Renal cortical epithelial cell (primary cell): ENCODE data around the gene BANP. TPM values are rescaled to one million over a fixed set of nuclear protein-coding genes. Genes with fewer than 3 reads are reported as not detected.
"Not testable (repeated sequence)": the region's sequence is repeated elsewhere in the genome, so short reads cannot be mapped to it uniquely, and the experiment has no call there.

Experiments used
- DNase-seq: peaks from one replicate; pipeline ENCODE4 v3.0.0-alpha.2; 2011; ENCODE audit warnings: low read depth
- total RNA-seq: library from RNA; depleted of rRNA; stranded (reverse); fragments of >200 nt; gene quantifications from 2 replicates; pipeline ENCODE4 v1.2.3, GENCODE V29; 2014

Gene BANP
- total RNA-seq, 1 donor from 2014 or later = 27.9 TPM

DNA sequence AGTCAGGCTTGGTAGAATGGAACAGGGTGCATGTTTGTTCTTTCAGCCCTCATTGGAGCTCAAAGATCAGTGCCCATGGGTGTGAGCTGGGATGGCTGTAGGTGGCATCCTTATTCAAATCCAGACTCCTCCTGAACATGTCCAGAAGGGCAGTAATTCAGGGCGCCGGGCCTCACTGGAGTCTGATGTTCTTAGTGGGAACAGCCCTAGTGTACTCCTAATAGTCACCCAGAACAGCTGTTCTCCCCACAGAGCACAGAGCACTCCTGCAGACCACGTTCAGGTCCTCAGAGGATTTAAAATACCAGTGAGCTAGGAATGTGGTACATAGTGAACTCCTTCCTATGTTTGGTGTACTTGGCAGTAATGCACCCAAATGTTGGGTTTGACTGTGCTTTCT lies 96.2 kb downstream of the BANP start:
- no peak for DNase-seq

DNA sequence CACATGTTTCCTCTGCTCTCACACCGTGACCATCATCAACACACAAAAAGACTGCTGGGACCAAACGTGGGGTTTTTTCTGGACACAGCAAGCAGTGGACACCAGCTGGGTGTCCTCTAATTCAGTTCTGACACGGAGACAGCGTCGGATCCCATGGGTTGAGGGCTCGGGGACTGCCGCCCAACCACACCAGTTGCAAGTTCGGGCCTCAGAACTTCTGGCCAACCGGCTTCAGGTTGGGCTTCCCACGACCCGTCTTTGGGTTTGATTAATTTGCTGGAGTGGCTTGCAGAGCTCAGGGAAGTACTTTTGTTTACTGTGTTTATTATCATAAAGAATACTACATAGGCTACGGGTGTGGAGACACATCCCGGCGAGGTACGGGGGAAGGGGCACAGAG lies 97.8 kb downstream of the BANP start:
- DNase-seq = no peak

GRCh38 chr16:88049561-88050545 lies 98.6 kb downstream of the BANP start:
- DNase-seq = no peak

DNA sequence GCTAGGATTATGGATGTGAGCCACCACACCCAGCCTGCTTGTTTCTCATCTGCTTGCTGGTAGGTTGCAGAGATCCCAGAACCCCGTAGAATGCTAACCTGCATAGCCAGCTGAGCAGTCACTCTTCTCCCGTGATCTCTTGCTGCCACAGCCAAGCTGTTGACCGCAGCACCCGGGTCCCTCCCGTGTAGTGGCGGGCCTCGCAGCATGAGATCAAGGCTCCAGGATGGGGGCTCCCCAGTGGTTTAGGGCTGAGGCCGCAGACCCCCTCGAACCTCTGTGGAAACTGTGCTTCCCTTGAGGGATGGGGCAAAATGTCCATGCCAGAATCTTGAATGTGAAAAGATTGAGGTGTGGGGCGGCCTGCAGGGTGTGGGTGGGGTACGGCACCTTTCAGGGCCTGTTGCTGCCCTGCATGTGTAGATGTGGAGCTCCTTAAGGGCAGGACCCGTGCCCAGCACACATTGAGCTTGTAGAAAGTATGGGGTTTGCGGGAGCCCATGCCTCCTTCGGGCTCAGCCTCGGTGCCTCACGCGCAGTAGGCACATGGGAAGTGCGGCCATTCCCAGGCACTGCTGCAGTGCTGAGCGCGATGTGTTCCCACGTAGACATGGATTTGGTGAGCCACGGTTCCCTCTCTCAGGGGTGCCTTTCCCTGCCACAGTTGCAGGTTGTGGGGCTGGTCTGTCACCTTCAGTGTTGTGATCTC lies 99.9 kb downstream of the BANP start:
- DNase-seq = no peak

DNA sequence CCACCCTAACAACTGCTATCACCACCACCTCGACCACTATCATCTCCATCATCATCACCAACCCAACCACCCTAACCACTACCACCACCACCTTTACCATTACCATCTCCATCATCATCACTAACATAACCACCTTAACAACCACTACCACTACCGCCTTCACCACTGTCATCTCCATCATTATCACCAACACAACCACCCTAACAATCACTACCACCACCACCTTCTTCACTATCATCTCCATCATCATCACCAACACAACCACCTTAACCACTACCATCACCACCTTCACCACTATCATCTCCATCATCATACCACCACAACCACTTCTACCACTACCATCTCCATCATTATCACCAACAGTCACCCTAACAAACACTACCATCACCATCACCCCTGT lies 101.4 kb downstream of the BANP start:
- DNase-seq = no peak

DNA sequence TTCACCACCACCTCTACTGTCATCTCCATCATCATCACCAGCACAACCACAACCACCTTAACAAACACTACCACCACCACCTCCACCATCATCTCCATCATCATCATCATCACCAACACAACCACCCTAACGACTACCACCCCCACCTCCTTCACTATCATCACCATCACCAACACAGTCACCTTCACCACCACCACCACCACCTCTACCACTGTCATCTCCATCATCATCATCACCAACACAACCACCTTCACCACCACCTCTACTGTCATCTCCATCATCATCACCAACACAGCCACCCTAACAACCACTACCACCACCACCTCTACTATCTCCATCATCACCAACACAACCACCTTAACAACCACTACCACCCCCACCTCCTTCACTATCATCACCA lies 102.2 kb downstream of the BANP start:
- DNase-seq = not testable (repeated sequence)

- no peak for DNase-seq
These were observed 104.1 kb downstream of the BANP start for GRCh38 chr16:88055356-88055755.

DNA sequence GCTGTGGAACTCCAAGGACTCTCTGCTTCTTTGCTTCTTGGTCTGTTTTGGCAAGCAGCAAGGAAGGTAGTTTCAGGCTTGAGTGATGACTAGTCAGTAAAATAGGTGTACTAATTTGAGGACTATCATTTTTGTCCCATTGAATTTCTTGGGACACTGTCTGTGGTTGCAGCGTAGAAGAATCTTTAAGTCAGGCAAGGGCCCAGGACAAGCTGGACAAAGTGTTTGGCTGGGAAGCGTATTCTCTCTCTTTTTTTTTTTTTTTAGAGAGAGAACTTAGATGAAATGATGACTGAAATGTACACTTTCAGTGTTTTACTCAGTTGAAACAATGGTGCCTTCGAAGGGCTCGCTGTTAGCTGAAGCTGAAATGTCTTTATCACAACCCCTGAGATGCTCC lies 105.0 kb downstream of the BANP start:
- no peak for DNase-seq

- no peak for DNase-seq
These were observed 106.4 kb downstream of the BANP start for GRCh38 chr16:88057656-88058055.

DNA sequence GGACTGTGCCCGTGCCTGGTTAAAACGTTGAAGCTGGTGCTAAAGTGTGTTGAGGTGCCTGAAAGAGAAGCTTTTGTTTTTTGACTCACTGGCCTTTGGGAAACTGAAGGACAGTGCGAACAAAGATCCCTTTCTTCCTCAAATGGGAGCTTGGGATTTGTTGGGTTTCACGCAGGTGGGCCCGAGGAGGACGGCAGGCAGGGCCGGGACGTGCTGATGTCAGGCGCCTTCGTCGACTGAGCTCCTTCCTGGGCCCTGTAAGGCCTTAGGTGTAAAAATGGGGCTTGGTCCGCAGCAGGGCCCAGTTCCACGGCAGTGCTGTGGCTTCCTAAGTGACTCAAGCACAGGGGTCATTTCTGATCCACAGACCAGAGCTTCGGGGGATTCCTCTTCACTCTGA lies 106.9 kb downstream of the BANP start:
- no peak for DNase-seq

GRCh38 chr16:88058817-88059216 lies 107.6 kb downstream of the BANP start:
- no peak for DNase-seq

GRCh38 chr16:88059701-88060386 lies 108.6 kb downstream of the BANP start:
- DNase-seq = no peak

- DNase-seq = no peak
These were observed 109.4 kb downstream of the BANP start for GRCh38 chr16:88060524-88061219.

GRCh38 chr16:88061346-88062110 lies 110.3 kb downstream of the BANP start:
- no peak for DNase-seq

DNA sequence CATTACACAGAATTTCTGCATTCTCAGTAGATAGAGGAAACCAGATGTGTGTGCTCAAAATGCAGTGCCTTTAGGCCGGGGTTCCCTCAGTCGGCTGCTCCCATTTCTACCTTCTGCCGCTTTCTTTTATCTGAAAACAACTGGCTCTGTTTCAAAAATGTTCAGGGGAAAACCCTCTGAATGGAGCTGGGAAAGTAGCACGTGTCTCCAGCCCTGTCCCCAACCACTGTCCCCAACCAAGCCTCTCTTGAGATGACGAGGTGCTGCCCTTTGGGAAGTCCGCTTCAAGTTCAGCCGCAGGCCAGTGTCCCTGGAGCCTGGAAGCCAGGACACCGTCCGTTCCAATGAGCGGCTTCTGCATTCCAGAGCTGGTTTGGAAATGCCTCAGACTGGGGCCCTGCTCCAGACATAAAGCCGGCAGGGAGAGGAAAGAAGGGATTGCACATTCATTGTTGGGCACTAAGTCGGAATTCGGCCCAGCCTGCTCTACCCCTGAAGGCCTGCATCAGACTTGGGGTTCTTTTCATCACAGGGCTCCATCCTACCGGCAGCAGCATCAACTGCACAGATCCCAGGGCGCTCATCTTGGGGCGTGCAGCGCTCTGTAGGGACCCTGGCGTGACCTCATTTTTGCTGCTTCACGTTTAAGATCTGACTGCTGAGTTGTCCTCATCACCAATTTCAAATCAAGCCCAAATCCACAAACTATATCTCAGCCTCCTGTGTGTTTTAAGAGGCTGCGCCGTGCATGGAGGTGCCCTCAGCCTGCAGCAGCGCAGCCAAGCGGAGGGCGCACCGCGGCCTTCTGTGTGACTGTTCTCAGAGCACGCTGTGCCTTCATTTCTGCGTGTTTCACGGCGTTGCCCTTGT lies 111.3 kb downstream of the BANP start:
- DNase-seq = peak; percentile 49

DNA sequence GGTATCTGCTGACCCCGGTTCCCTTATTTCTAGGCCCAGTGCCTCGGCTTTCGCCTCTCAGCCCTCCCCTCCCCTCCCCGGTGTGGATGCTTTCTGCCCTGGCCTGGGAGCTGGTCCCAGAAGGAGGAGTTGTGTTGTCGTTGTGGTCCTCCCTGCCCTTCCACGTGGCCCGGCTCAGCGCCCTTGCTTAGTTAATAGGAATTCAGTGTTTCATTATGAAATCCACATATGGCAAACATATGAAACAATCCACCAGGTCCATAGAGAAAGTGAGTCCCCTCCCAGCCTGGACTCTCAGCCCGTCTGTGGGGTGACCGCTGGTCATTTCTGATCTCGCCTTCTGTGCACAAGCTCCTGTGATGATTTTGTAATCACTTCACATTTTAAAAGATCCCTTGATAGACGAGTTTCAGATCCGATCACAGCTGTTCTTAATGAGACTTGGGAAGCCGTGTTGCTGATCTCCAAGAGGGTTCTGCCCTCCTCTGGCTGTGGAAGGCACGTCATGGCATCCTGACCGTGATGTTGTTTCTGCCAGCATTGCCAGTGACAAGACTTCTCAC lies 112.1 kb downstream of the BANP start:
- no peak for DNase-seq

- DNase-seq = no peak
These were observed 113.0 kb downstream of the BANP start for GRCh38 chr16:88064011-88064888.

GRCh38 chr16:88064889-88065746 lies 113.9 kb downstream of the BANP start:
- no peak for DNase-seq
